ENCODE results near the gene ZC3H7A.

The ZC3H7A gene

DNA sequence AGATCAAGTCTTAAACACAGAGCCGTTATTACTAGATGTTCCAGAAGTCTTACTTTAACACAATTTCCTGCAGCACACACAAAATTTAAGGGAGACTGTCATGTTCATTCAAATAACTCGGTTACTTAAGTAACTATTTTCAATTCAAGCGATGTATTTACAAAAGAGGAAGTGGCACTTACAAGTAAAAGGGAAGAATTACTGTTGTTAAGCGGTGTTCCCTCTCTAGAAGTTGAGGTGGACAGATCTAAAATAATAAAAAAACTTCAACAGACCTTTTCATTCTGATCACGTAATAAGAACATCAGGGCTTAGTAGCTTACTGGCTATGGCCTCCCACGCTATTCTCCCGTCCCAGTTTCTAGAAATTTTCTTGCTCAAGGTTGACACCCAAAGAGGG is 28.2 kb downstream of the ZC3H7A start:
- DNase-seq, result peak; percentile 25 to 67

DNA sequence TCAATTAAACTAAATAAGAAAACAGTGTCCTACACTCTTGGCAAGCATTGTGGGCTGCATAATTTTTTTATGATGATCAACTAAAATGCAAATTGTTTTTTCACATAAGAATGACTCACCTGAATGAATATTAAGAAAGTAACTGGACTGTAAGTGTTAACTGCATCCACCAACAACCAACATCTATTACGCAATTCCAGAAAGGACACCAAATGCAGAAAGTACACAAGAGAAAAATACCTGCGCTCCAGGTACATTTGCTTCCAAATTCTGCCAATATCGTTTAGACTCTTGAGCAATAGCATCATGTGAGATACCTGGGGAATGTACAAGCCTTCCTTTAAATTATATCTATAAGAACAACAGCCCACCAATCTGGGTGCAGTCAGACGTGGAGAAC is 34.6 kb downstream of the ZC3H7A start:
- no peak for DNase-seq

DNA sequence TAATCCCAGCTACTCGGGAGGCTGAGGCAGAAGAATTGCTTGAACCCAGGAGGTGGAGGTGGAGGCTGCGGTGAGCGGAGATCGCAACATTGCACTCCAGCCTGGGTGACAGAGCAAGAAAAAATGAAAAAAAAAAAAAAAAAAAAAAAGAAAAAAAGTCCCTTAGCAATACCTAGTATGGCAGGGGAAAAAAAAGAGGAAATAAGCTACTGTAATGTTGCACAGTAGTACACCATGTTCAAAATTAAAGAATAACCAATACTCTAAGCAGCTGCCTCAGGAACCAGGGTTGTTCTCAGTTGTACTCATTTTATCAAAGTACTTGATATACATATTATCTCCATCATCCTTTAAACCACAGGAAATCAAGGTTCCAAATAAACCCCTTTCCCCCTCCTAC is 37.1 kb downstream of the ZC3H7A start:
- no peak for DNase-seq

DNA sequence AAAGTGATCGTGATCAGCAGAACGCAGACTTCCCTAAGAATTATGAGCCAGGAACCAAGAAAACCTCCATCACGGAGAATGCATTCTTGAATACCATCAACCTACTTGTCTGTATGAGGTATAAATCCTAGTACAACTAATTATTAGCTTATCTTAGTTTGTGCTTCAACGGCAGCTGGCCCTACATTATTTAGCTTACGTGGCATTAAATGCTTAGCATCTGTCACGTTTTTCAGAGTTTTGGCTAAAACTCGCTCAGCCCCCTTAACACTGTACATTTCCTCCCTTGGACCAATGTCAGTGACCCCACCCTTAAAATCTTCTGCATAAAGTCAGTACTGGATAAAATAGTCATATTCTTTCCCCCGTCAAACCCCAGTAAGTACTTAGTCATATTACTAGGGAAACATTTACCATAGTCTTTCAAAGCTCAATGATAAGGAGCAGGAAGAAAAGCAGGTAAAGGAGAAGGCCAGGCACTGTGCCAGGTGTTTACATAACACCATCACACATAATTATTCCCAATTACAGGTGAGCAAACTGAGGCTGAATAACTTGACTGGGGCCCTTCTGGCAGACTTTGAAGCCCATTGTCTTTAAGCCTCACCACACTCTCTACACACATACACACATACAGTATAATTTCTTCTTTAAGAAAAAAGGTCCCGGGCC is 37.8 kb downstream of the ZC3H7A start:
- DNase-seq, result no peak

DNA sequence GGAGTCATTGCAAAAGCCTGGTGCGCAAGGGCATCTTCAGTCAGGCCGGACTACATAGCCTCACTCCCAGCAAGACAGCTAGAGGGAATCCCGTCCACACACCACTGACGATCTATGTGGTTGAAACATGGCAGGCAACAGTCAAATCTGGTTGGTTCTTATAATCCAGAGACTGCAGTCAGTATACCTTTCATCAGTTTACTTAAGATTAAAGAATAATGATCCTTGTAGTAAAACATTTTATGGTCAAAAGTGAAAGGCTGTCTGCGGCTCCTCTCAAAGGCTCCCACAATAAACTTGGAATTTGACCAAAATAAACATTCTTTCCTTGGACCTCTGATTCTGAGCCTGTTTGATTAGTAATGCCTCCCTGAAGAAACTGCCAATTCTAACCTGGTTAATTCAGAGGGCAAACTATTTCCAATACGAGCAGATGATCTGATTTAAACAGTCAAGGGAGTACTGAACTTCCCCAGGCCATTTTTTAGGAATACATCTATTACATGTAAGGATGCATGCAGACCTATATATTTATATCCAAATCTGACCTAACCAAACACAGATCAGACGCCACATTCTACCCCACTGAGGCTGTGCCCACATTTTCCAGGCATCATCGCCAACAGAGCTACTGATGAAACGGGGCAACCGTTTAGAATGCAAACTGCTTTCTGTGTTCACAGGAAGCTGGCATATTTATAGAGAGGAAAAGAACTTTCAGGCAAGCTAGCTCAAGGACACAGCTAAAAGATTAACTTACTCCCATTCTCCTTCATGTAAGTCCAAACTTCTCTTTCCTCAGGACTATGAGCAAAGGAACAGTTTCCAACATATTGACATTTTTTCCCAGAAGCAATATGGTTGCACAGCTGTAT is 39.1 kb downstream of the ZC3H7A start:
- no peak for DNase-seq

DNA sequence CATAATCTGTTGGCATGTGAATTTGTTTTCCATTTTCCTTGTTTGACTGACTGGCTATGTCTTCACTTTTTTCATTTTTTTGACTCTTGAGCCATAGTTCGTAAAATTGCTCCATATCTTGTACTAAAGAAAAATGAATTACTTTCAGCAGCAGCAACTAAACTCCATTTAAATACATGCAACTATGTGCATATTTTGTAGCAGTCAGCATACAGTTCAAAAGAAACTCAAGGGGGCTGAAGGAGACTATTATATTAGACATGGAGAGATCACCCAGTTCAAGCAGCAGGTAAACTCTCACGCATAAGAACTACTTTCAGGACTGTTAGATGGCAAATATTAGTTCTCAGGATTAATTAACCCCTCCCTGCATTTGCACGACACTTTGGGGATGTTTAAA is 40.8 kb downstream of the ZC3H7A start:
- no peak for DNase-seq

DNA sequence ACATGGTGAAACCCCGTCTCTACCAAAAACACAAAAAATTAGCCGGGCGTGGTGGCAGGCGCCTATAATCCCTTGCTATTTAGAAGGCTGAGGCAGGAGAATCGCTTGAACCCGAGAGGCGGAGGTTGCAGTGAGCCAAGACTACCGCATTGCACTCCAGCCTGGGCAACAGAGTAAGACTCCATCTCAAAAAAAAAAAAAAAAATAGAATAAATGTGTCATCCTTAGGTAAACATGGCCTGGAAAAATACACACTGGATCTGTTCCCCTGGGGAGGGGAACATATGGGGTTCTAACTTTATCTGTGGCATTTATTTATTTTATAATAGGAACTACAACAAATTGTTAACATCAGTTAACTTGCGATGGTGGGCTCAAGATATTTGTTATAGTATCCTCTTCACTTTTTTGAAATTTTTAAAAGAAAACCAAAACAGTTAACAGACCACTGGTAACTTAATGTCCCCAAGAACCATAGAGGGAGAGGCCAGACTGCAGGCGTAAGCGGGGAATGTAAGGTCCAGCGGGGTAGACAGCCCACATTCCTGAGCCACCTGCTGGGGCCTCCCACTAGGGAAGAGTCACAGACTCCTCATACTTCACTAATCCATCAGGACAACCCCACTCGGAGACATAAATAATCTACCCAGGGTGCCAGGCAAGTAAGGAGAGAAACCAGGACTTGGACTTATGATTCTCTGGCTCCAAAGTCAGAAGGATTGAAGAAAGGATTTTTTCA is 41.9 kb downstream of the ZC3H7A start:
- DNase-seq, result no peak

DNA sequence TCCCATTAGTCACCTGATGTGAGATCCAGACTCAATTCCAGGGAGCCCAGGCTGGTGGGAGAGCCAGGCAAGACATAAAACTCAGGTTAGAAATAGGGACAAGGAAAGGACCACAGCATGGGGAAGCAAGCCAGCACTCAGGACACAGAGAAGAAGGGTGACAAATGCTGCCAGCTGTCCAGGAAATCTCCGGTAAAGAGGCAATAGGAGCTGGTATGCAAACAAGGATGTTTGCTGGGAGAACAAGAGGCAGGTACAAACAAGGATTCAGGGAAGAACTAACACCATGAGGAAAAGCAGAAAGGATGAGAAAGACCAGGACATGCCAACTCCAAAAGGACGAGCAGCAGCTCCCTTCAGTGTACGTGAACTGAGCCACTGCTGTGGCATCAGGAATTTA is 44.2 kb downstream of the ZC3H7A start:
- DNase-seq, result no peak

DNA sequence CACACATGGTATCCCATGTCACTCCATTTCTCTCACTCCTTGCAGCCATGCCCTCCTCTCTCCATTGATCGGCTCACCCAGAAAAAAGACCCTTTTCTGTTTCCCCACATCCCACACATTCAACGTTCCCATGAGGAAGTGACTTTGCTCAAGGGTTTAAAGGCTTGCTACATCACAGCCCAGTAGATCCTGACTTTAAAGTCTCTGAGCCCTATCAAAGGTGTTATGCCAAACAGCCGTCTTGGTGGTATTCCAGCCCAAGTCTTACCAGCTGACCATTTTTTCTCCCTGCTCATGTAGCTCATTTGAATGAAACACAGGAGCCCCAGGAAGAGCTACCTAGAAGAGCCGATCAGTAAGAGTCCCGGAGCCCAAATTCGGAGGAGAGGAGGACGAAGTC is 47.0 kb downstream of the ZC3H7A start:
- DNase-seq, result no peak

DNA sequence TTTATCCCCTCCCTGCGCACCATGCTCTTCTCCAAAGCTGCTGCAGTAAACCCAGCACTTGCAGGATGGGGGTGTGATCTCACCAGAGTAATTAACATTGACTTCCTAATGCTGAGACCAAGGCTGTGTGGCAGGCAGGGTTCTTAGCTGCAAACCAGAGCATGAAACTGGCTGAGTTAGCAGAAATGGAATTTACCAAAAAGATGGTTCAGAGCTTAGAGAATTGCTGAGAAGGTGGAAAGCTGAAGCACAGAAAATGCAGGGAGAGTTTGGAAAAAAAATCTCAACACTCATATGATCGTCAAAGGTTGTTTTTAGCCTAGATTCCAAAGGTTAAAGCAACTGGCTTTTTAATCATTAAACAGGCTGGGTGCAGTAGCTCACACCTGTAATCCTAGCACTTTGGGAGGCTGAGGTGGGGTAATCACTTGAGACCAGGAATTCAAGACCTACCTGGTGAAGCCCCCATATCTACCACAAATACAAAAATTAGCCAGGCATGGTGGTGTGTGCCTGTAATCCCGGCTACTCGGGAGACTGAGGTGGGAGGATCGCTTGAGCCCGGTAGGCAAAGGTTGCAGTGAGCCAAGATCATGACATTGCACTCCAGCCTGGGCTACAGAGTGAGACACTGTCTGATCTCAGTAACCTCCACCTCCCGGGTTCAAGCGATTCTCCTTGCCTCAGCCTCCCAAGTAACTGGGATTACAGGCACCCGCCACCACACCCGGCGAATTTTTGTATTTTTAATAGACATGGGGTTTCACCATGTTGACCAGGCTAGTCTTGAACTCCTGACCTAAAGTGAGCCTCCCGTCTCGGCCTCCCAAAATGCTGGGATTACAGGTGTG is 48.4 kb downstream of the ZC3H7A start:
- DNase-seq, result no peak

DNA sequence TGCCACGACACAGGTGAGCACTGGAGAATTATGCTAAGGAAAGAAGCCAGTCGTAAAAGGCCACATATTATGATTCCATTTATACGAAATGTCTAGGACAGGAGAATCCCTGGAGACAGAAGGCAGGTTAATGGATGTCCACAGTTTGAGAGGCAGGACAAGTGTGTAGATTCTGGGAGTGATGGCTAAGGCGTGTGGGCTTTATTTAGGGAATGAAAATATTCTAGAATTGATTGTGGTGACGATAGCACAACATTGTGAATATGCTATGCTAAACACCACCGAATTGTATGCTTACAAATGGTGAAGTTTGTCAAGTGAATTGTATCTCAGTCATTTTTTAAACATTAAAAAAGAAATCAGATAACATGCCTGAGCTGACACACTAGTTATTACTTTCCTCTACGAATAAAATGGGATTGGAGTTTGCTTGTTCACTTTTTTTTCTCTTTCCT is 49.1 kb downstream of the ZC3H7A start:
- no peak for DNase-seq

DNA sequence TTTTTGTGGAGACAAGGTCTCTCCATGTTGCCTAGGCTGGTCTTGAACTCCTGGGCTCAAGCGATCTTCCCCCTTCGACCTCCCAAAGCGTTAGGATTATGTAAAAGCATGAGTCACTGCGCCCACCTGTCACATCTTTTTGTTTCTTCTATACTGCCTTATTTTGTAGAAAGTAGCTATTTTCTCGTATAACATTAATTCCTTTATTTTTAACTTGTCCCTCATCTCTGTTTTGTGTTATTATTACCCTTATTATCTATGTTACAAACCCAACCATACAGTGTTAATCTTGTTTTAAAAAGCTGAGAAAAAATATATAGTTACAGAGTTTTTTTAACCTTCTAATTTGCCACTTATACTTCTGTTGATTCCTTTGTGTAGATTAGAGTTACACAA is 53.0 kb downstream of the ZC3H7A start:
- DNase-seq, result no peak

DNA sequence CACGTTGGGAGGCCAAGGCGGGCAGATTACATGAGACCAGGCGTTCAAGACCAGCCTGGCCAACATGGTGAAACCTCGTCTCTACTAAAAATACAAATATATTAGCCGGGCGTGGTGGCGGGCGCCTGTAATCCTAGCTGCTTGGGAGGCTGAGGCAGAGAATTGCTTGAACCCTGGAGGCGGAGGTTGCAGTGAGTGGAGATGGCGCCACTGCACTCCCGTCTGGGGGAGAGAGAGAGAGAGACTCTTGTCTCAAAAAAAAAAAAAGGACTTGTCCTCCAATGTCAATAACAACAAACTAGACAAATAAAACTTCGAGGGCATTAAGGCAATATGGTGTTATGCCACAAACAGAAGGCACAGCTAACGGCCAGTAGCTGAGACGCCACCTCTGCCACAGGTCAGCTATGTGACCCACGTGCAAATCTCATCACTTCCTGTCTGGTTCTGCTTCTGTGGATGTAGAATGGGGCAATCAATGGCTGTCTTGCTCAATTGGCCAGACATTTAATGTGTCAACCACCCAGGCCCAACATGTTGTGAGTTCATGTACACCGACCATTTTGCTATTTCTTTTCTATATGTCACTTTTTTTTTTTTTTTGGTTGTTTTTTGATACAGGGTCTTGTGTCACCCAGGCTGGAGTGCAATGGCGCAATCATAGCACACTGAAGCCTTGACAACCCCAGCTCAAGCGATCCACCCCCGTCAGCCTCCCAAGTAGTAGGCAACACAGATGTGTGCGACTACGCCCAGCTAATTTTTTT is 53.6 kb downstream of the ZC3H7A start:
- peak; percentile 99 for DNase-seq

DNA sequence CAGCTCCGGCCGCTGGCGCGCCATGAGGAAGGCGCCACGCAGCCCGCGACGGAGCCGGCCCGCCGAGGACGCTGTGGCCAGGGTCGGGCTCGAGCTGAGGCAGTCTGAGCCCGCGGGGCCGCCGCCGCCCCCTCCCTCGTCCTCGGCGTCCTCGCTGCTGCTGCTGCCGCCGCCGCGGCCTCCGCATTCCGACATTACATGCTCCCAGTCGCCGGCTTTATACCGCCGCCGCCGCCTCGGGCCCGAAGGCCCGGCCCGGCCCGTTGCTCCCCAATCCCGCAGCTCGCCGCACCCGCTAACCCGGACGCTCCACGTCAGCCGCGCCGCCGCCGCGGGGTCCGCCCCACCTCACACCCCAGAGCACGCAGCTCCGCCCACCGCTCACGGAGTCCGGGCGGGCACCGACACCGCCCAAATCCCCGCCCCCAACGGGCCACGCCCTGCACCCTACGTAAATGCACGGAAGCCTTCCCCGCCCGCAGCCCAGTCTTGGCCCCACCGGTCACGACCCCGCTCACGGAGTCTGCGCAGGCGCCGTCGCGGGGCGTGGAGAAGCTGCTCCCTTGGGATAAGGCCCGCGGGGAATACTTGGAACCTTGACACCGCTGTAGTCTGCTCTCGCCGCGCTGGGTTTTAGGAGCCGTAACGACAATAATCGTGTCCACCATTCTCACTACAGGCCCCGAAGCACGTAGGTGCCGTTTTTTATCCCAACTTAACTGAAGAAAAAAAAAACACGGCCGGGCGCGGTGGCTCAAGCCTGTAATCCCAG is 54.3 kb downstream of the ZC3H7A start, which contains the start of gene TXNDC11:
Gene TXNDC11, minus strand, starts transcription at position 322 of the 772 bp plus-strand sequence. Its CDS starts 127 bp downstream, at position 195.
- peak; percentile 99 to 100 for DNase-seq

DNA sequence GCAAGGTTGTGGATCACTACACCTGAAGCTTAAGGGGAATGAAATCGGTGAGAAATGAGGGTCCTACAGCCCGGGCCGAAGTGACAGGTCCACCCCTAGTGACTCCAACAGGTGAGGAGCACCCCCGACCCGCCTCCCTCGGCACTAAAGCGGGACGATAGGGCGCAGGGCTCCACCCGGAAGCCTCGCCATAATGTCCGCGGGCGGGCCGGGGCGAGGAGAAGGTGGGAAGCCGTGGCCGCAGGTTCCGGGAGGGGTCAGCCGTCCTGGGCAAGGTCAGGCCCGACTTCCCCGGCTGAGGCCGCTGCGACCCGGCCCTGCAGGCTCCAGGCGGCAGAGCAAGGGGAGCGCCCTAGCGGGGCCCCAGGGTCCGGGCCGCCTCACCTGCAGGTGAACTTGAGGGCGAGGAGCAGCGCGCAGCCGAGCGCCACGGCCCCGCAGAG is 54.9 kb downstream of the ZC3H7A start:
- peak; percentile 24 to 55 for DNase-seq

DNA sequence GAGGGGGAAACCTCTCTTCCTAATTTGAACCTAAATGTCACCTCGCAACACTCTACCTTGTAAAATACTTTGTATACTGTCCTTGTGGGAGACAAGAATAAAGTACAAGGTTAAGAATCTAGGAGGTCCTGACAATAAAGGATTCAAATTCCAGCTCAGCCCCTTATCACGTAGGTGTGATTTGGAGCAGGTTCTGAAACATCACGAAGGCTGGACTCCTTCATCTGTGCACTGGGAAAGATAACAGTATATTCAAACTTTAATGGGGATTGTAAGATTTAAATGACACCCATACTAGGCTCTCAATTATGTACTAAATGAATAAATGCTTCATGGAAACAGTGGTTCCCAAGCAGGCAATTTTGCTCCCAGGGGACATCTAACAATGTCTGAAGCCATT is 56.5 kb downstream of the ZC3H7A start:
- no peak for DNase-seq

DNA sequence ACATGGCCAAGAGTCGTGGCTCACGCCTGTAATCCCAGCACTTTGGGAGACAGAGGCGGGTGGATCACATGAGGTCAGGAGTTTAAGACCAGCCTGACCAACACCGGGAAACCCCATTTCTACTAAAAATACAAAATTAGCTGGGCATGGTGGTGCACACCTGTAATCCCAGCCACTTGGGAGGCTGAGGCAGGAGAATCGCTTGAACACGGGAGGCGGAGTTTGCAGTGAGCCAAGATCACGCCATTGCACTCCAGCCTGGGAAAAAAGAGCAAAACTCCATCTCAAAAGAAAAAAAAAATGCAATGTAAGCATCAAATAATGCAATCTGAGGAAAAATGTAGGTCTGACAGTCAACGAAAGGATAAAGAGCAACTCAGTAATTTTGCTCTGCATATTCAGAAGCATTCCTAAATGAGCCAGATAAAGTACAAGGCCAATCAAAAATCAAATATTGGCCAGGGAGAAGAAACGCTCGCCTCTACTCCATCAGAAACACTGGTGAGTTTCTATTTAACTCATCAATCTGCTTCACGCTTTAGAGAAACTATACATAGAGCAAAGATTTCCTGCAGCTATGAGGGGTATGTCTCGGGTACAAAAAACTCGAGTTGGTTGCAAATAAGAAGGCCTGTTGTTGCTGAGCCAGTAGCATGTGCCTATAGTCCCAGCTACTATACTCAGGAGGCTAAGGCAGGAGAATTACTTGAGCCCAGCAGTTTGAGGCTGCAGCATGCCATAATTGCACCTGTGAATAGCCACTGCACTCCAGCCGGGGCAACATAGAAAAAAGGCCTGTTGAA is 58.1 kb downstream of the ZC3H7A start:
- DNase-seq, result no peak

DNA sequence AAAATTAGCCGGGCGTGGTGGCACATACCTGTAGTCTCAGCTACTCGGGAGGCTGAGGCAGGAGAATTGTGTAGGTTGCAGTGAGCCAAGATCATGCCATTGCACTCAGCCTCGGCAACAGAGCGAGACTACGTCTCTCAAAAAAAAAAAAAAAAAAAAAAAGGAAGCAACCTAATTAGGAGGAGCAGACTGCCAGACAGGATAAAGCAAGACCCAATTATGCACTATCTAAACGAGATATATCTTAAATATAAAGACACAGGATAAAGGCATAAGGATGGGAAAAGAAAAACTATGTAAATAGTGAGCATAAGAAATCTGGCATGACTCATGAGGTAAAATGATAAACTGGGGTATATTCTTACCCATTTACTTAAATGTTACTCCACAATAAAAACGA is 59.3 kb downstream of the ZC3H7A start:
- DNase-seq, result peak; percentile 38 to 46

DNA sequence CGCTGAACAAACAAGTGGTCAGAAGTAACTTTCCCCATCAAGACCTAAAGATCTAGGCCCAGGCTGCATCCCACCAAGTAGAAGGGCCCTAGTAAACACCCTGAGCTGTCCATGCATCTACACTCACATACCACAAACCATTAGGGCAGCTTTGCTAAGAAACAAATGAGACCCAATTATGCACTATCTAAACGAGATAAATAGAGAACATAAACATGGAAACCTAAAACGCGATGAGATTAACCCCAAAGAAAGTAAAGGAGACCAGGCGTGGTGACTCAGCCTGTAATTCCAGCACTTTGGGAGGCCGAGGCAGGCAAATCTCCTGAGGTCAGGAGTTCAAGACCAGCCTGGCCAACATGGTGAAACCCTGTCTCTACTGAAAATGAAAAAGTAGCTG is 60.2 kb downstream of the ZC3H7A start:
- no peak for DNase-seq

DNA sequence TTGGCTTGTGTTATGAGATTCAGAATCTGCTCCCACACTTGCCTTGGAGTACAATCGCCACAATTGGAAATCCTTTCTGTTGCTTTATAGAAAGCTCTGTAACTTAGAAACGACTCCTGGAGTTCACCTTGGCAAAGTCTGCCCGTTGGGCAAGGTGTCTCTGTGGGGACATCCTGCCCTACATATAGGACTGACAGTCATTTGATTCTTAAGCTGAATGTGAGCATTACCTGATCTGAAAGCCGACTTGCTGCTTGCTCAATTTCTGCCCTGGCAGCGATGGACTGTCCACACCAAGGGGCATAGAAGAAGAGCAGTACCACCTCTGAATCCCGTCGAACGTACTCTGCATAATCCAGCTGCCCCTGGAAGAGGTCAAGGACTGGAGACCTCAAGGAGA is 61.3 kb downstream of the ZC3H7A start:
- DNase-seq, result no peak

Measured in inflammatory macrophage (primary cell).